Spleen (tissue), 11 donors: ENCODE measurements around the gene MOGAT3. TPM values are rescaled to one million over a fixed set of nuclear protein-coding genes. Genes with fewer than 3 reads are reported as not detected.
A peak's percentile ranks its signal among the peaks of the same experiment; 100 is the strongest.

ENCODE experiments used
- DNase-seq: peaks from one replicate; pipeline ENCODE4 v3.0.0-alpha.2; 2020
- H3K27ac ChIP-seq, 8 donors: fragments of 200-600 bp; sonication (generic) in 7 of 8; 1 replicate in 4 of 8; 2 replicates in 4 of 8; pipeline versions ENCODE4 v1.5.0 to v1.8.0; 2016 to 2021; ENCODE audit warnings: inconsistent platforms in 4 of 8, mild to moderate bottlenecking in 4 of 8, moderate library complexity in 1 of 8
- H3K27me3 ChIP-seq, 7 donors: fragments of 200-600 bp; sonication (generic) in 6 of 7; replicated peaks in 1 of 7; 1 replicate in 4 of 7; 2 replicates in 3 of 7; pipeline versions ENCODE4 v1.5.0 to v1.8.0; 2016 to 2021; ENCODE audit warnings: inconsistent platforms in 3 of 7, mild to moderate bottlenecking in 1 of 7
- H3K36me3 ChIP-seq, 6 donors: fragments of 200-600 bp; sonication (generic) in 5 of 6; 1 replicate in 4 of 6; 2 replicates in 2 of 6; pipeline versions ENCODE4 v1.5.0 to v1.8.0; 2016 to 2021; ENCODE audit warnings: inconsistent platforms in 2 of 6
- H3K4me1 ChIP-seq, 6 donors: fragments of 200-600 bp; sonication (generic) in 5 of 6; 1 replicate in 3 of 6; 2 replicates in 3 of 6; pipeline versions ENCODE4 v1.5.0 to v1.8.0; 2016 to 2021; ENCODE audit warnings: inconsistent platforms in 3 of 6
- H3K4me3 ChIP-seq, 8 donors: fragments of 200-600 bp; sonication (generic) in 7 of 8; 1 replicate in 4 of 8; 2 replicates in 4 of 8; pipeline versions ENCODE4 v1.5.0 to v1.8.0; 2016 to 2021; ENCODE audit warnings: inconsistent platforms in 4 of 8, mild to moderate bottlenecking in 4 of 8, moderate library complexity in 2 of 8
- H3K9me3 ChIP-seq, 8 donors: fragments of 200-600 bp; sonication (generic) in 7 of 8; 1 replicate in 4 of 8; 2 replicates in 4 of 8; pipeline versions ENCODE4 v1.5.0 to v1.8.0; 2016 to 2021; ENCODE audit warnings: inconsistent platforms in 4 of 8
- CTCF ChIP-seq, 11 experiments: fragments of 200-600 bp in 7 of 11; fragments of 450-650 bp in 4 of 11; sonication (generic) in 4 of 11; IDR thresholded peaks in 8 of 11; conservative IDR thresholded peaks in 3 of 11; 1 replicate in 7 of 11; 2 replicates in 4 of 11; pipeline versions ENCODE4 v1.4.0 to v1.8.0; 2016 to 2021; ENCODE audit warnings: antibody characterized with exemption in 11 of 11, inconsistent platforms in 4 of 11, mild to moderate bottlenecking in 1 of 11
- POLR2A ChIP-seq, 3 donors: fragments of 450-650 bp; IDR thresholded peaks; one replicate each; pipeline ENCODE4 v1.5.1; 2017; ENCODE audit warnings: antibody characterized with exemption in 3 of 3, mild to moderate bottlenecking in 1 of 3
- POLR2AphosphoS5 ChIP-seq, 3 donors: sonication (generic); formaldehyde crosslinking; IDR thresholded peaks; one replicate each; pipeline ENCODE4 v1.5.1; 2017; ENCODE audit warnings: antibody characterized with exemption in 3 of 3
- WGBS, 5 donors: extraction: QIAGEN DNeasy Blood & Tissue Kit in 3 of 5; methylation state at CpG; one replicate each; pipeline versions ENCODE4 v1.1.5 to v1.1.7; 2013 to 2018; 5-methylcytosine and 5-hydroxymethylcytosine counted together
- intact Hi-C: fragments of 100-400 bp; cut with DNase I; formaldehyde crosslinking; loops from one replicate; pipeline ENCODE4 v1.15.0; 2023; ENCODE audit warnings: low total_unique reads
- polyA plus RNA-seq, 3 donors: library from polyadenylated mRNA; stranded (reverse); fragments of 200-250 nt; gene quantifications; one replicate each; pipeline ENCODE4 v1.2.1, GENCODE V29; 2013
- total RNA-seq, 7 donors: library from RNA; depleted of rRNA in 3 of 7; stranded (reverse); fragments of >200 nt in 3 of 7; fragmentation: NEBNext Ultra II Directional in 4 of 7; extraction: Animal tissue kit (Norgen Biotek cat#: 25700) in 4 of 7; gene quantifications; one replicate each; pipeline versions ENCODE4 v1.1.0 to v1.2.1, GENCODE V29; 2016 to 2021
- donor health status: healthy with polysubstance abuse.
- donor health status: DM: no; HTN: no; CAD: no; lungs with moderate emphysema.
- donor health status: DM: no; HTN: no; CAD: no.
- donor health status: Bipolar disorder and iron deficiency.
- donor health status: healthy.
- donor health status: DM: no; HTN: no; CAD: no.
- donor health status: DM: yes; HTN: yes; CAD: no.

Gene MOGAT3
- total and polyA plus RNA-seq, 10 donors: not detected

GRCh38 chr7:101164071-101164840, 36.6 kb downstream of the MOGAT3 start:
- Histone ChIP-seq H3K4me3 (peak overlapping the region in 7 of 8 donors; percentile 30 to 75 (median 47)), H3K9me3 (peaks cover 0 to 6% (median 0%) of the 10 kb centered on the region in 8 donors), H3K36me3 (peaks cover 0 to 19% (median 4%) of the 10 kb centered on the region in 6 donors), H3K4me1 (peaks cover 29 to 59% (median 44%) of the 10 kb centered on the region in 6 donors), H3K27me3 (peaks cover 0 to 76% (median 72%) of the 10 kb centered on the region in 7 donors), H3K27ac (no peak overlapping the region)
- TF ChIP-seq POLR2A (IDR thresholded peaks at IDR 0.05) (no peak), POLR2AphosphoS5 (IDR thresholded peaks at IDR 0.05) (no peak), CTCF (IDR thresholded peaks at IDR 0.05 in 8 of 11, conservative IDR thresholded peaks at IDR 0.05 in 3 of 11) (no peak)
- intact Hi-C loops: no loop called here
- 3 to 6% (median 3%) methylated on average over 13 to 75 of the region's 75 CpGs for WGBS, 5 donors
- peak; percentile 76 for DNase-seq

- no peak for TF ChIP-seq CTCF (IDR thresholded peaks at IDR 0.05 in 8 of 11, conservative IDR thresholded peaks at IDR 0.05 in 3 of 11)
- no peak for TF ChIP-seq POLR2A (IDR thresholded peaks at IDR 0.05)
- TF ChIP-seq POLR2AphosphoS5 (IDR thresholded peaks at IDR 0.05): no peak
- Histone ChIP-seq H3K9me3 (peaks cover 0 to 6% (median 0%) of the 10 kb centered on the region in 8 donors), H3K4me1 (peaks cover 29 to 54% (median 43%) of the 10 kb centered on the region in 6 donors), H3K36me3 (peaks cover 0 to 27% (median 6%) of the 10 kb centered on the region in 6 donors), H3K27me3 (peaks cover 0 to 68% (median 64%) of the 10 kb centered on the region in 7 donors), H3K4me3 (peak overlapping the region; percentile 30 to 75 (median 47)), H3K27ac (no peak overlapping the region)
- DNase-seq: peak; percentile 82
- 1 to 2% (median 2%) methylated on average over 56 to 89 of the region's 92 CpGs for WGBS, 5 donors
- intact Hi-C loops: no loop called here
Observed at GRCh38 chr7:101163279-101164070, 37.4 kb downstream of the MOGAT3 start.

GRCh38 chr7:101162551-101163278, 38.1 kb downstream of the MOGAT3 start:
- peaks cover 0 to 61% (median 56%) of the 10 kb centered on the region in 7 donors for H3K27me3 ChIP-seq
- H3K4me3 ChIP-seq: peak overlapping the region; percentile 18 to 75 (median 46)
- H3K9me3 ChIP-seq: peaks cover 0 to 6% (median 0%) of the 10 kb centered on the region in 8 donors
- H3K4me1 ChIP-seq: peaks cover 29 to 54% (median 43%) of the 10 kb centered on the region in 6 donors
- peak overlapping the region in 1 of 8 donors; percentile 21 for H3K27ac ChIP-seq
- TF ChIP-seq POLR2AphosphoS5 (IDR thresholded peaks at IDR 0.05) (peak; percentile 12 to 63 (median 62)), POLR2A (IDR thresholded peaks at IDR 0.05) (no peak), CTCF (IDR thresholded peaks at IDR 0.05 in 8 of 11, conservative IDR thresholded peaks at IDR 0.05 in 3 of 11) (no peak)
- 1 to 21% (median 2%) methylated on average over 6 to 74 of the region's 74 CpGs for WGBS, 5 donors
- intact Hi-C loops: no loop called here
- peak; percentile 83 for DNase-seq
- H3K36me3 ChIP-seq: peaks cover 0 to 34% (median 10%) of the 10 kb centered on the region in 6 donors
